NCI-H460 (cell line): ENCODE measurements around the gene PIEZO1. TPM values are rescaled to one million over a fixed set of nuclear protein-coding genes. Genes with fewer than 3 reads are reported as not detected.

ENCODE experiments used
- DNase-seq: peaks from one replicate; pipeline ENCODE4 v3.0.0-alpha.2; 2016; ENCODE audit warnings: low read depth; ENCODE audit errors: extremely low read depth
- total RNA-seq: library from RNA; depleted of rRNA; stranded (reverse); fragments of >200 nt; shearing (Covaris generic); gene quantifications from 2 replicates; pipeline ENCODE4 v1.2.3, GENCODE V29; 2014

PIEZO1 gene
- total RNA-seq, 1 experiment from 2014 or later = 81.4 TPM

DNA sequence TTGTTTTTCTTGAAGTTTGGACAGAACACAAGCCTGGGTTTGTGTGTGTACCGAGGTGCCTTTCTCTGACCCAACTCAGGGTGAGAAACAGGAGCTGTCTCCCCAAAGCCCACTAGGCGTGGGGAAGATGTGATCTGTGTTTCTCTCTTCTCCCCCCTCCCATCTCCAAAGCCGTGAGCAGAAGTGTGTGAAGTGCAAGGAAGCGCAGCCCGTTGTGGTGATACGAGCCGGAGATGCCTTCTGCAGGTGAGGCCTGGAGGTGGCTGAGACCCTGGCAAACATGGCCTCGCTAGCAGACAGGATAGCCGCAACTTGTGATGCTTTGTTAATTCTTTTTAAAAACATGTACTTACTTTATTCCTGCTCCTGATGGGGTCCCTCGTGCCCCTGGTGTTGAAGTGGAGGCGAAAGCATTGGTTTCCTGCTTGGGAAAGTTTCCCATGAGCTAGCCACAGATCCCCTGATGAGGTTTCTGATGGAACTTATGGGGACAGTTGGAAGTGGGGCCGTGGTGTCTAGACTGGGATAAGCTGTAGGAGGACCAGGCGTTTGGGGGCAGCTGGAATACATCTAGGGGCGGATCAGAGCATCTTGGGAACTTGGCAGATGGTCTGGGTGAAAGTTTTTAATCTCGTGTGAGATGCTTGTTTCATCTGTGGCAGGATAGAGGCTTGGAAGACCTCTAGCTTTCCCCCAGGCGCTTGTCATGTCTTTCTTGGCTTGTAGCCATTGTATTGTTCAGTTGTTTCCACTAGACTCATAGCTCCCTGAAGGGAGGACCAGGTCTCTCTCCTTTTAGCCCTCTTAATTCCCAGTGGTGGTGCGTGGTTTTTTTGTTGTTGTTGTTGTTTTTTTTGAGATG, 77.8 kb downstream of the PIEZO1 start:
- no peak for DNase-seq

DNA sequence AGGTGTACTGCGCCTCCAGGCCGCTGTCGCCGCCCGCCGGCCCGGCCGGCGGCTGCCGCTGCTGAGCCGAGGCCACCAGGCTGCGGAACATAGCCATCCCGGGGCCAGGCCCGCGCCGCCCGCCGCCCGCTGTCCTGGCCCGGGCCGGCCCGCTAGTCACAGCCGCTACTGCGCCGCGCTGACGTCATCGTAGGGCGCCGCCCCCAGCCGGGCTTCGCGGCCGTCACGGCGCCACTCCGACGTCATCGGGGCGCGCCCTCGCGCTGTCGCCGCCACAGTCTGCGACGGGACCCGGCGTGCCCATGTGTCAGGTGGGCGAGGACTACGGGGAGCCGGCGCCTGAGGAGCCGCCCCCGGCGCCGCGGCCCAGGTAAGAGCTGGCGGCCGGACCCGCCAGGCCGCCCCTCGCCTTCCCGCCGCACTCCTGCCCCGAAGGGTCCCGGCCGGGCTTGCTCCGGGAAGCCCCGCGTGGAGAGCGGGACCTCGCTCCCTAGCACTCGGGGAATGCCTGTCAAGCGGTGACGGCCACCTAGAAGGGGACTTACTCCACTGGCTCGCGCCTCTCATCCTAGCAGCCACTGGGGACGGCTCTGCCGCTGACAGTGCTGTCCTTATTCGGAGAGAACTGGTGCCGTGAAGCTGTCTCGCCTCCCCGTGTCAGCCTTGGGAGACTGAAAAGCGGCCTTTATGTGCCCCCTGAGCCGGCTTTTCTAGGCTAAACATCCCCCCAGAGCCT, 78.6 kb downstream of the PIEZO1 start, which contains the start of the genes CTU2 and RNF166:
Gene CTU2 (plus strand): TSS at position 275 of the 736 bp plus-strand sequence. CDS start 28 bp downstream, at position 303.
Gene RNF166 (minus strand): TSS at position 180 of the 736 bp plus-strand sequence. CDS start 83 bp downstream, at position 97.
- DNase-seq = peak; percentile 73

DNA sequence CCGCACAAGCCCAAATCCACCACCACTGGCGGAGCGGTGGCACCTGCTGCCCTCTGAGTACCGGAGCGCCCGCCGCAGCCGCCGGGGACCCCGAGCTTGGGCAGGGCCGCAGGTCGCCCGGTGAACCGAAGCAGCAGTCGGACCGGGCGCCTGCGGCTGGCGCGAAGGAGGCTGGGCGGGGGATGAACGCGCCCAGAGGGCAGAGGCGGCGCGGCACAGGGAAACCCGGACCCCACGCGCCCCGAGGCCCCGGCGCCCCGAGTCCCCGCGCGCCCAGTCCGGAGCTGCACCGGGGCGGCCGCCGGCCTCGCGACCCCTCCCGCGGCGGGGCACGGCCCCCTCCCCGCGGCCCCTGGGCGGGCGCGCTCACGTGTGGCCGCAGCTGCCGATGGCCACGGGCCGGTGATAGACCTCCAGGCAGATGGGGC, 79.2 kb downstream of the PIEZO1 start:
- no peak for DNase-seq

DNA sequence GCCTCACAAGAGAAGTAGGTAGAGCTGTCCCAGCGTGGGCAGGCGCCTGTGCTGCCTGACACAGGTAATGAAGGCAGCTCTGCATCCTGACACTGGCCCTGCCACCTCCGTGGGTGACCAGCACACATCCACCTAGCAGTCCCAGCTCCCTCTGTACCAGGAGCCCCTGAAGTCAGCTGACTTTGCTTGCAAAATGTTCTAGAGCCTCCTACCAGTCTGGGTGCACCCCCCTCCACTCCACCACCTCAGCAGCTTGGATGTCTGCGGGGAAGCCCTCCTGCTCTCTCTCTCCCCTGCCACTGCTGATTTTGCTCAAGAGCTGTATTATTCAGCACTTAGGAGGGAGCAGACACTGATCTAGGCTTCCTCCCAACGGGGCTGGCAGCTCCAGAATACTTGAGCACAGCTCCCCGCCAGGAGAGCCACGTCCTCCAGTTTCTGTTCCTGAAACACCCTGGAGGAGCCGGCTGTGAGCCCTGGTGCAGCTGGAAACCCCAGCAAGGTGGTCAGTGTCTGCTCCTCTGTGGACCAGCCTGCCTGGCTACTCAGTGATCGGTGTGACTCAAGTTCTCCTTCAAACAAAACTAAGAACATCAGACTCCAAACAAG, 79.8 kb downstream of the PIEZO1 start:
- no peak for DNase-seq

DNA sequence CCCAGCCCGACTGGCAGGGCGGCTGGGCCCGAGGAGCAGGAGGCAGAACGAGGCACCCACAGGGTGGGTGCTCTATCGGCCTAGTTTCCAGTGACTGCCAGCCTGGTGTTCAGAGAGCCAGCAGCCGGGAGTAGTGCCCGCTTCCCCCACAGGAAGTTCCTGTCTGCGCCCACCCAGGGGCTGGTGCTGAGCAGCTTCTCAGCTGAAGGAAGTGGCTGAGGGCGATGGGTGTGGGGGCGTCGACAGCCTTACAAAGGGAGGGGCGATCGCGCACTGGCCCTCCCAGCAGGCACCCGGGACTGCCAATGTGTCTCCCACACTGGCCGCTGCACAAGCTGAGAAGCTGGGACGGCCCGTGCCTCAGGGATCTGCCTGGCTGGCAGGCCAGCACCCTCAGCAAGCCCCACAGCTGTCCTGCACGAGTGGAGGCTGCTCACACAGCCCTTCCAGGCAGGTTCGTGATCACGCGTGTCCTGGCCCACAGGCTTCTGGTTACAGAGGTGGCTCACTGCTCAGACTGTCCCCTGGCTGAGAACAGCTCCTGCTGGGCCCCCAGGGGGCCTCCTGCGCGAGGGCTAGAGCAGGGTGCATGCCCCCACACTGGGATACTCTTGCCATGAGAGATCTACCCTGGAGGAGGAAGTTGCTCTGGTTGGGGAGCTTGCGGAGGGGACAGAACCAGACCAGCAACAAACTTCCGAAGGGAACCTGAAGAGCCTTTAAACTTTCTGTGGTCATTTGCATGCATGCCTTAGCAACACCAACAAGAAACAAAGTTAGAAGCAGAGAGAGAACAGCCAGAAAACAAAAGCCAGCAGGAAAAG, 81.3 kb downstream of the PIEZO1 start:
- no peak for DNase-seq

DNA sequence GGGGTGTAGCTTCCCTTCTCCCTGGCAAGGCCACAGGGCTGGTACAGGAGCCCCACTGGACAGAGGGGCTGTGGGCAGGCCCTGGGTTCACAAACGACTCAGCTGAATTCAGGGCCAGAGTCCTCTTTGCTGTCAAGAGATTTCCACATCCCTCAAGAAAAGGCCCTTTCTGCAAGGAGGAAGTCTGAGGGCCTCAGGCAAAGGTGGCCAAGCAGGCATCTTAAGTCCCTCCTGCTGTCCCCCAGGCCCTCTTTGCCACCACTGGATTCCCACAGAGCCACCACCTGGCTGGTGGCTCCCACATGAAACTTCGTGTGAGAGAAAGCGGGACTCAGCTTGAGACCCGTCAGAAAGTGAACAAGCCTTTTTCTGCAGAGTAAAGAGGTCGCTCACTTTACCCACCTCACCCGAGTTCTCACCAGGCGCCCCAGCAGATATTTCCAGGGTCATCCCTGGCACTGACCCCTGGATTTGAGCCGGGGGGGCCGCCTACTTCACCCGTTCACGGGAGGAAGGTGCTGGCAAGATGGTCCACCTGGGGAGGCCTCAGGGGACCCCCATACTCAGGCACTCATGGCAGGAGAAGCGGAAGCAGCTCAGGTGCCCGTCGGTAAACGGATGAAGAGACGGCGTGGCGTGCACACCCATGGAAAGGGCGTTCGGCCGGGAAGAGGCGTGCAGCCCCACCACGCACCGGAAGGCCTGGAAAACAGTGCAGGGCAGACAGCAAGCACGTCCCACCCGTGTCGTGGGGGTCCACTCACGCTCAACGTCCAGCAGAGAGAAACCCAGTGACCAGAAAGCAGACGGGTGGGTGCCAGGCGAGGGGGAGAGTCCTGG, 82.4 kb downstream of the PIEZO1 start:
- DNase-seq = no peak

DNA sequence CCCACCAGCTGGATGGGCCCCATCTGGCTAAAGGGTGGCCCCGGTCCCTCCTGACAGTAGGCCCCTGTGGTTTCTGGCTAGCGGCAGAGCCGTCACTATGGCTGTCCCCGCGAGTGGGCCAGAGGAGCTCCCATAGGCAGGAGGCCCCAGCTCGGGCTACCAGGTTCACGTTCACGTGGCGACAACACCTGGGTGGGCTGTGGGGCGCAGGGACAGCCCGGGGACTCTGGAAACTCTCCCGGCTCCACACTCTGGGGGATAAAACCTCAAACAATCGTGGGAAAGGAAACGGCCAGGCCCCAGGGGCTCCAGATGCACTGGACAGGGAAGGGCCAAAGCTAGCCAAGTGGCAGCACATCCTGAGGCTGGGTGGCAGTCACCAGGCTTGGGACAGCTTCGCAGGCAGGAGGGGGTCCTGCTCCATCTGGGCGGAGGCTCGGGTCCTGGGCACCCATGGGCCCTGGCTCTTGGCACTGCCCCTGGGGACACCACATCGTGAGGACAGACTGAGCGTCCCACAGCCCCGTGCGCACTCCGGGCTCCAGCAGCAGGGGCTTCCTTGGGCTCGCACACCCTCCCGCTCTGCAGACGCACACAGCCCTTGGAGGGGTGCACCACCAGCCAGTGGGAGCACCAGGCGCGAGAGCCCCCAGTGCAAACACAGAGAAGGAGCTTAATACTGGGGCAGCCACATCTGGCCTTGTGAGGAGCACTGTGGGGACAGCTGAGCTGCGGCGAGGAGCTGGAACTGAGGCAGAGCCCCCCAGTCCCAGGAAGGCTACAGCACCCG, 83.2 kb downstream of the PIEZO1 start:
- no peak for DNase-seq

DNA sequence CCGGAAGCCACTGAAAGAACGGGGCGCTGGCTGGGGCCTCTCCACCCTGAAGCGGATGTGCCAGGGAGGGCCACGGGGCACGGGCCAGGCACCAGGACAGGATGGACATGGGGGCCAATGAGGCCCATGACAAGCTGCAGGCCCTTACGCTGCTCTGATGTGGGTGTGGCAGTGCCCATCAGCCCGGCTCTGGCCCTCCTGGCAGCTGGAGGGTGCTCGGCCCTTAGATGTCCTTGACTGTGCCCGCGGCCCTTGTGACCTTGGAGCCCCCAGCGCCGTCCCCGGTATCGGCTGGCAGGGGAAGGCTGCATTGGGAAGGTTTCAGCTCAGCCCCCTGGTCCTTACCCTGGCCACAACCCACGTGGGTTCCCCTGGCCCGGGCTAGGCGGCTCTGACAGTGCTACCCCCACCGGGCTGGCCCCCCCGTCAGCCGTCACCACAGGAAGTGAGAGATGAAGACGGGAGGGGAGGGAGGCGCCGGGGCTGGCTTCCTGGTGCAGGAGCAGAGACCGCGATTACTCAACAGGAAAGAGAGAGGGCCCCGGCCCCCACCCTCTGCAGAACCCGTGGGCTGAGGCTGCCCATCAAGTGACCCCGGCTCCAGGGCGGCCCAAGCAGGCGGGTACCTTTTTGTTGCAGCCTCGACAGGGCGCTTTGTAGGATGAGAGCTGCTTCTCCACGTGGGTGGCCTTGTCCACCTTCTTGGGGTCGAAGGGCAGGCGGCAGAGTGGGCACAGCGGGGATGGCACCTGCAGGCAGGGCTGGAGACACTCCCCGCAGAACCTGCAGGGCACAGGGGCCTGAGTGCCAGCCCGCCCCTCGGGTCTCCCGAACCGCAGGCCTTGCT, 84.2 kb downstream of the PIEZO1 start:
- no peak for DNase-seq

DNA sequence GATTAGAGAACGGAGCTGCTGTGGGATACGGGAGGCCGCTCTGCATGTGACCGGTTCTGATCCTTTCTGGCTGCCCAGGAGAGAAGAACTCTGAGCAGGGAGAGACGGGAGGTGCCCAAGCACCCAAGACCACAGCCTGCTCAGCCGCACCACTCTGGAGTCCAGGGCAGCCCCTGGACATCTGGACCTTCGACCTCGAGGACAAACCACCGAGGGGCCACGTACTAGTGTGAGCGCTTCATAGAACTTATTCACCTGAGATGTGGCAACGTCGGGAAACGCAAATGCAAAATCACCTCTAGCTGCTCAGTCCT, 84.7 kb downstream of the PIEZO1 start:
- DNase-seq = no peak

DNA sequence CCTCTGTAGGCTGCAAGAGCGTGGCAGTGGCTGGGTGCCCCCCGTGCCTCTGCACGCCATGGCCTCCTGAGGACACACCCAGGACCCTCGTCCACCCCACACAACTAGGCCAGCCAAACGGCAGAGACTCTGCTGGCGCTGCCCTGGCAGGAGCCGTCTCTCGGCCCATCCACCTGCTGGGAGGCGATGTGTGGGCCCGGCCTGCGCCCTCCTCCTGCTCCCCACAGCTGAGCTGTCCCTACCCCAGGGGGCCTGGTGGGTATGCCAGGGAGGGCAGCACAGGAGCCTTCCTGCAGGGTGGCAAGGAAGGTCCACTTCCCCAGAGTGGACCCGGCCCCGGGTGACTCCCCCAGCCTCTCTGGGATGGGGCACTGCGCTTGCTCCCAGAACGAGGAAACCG, 85.8 kb downstream of the PIEZO1 start:
- DNase-seq = no peak

DNA sequence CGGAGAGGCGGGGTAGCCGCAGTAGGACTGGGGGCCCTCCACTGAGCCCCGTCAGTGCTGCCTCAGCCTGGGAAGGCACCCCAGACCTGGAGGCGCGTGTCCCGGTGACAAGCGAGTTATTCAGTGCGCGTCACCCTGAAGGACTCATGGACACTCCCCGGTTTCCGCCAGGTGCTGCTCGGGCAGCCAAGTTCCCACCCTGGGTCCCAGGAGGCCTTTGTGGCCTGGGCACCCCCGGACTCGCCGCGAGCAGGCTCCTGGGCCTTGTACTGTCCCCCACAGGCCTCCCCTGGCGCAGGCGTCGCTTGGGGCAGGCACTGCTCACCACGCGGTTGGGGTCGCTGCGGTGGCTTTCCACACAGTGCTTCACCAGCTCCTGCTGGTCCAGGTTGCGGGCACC, 86.4 kb downstream of the PIEZO1 start:
- DNase-seq = no peak

DNA sequence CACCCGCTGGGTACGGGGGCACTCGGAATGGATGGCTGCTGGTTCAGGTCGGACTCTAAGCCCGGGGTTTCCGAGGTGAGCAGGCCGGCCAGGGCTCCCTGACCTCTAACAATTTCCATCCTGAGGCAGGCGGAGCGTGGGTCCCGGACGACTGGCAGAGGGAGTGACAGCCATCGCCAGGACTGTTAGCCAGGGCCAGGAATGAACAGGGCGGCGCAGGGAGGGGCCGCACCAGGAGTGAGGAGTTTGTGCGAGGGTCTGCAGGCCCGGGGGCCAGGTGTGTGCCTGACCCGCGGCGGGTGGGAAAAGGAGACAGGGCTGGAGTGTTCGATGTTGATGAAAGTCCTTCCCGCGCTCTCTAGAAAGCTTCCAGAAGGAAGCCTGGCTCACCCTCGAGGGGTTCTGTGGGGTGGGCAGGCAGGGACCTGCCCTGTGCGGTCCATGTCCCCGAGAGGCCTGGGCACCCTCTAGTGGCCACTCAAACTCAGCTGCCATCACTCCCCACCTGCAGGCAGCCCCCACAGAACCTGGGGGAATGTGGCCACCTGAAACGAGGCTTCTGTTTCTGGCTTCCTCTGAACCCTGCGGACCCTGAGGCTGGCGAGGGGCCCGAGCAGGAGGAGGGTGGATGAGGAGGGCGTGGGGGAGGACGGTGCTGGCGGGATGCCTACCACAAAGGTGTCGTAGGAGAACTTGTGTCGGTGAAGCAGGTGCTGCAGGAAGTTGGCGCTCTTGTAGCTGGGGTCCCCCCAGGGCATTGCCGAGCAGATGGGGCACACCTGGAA, 87.0 kb downstream of the PIEZO1 start:
- DNase-seq = no peak

DNA sequence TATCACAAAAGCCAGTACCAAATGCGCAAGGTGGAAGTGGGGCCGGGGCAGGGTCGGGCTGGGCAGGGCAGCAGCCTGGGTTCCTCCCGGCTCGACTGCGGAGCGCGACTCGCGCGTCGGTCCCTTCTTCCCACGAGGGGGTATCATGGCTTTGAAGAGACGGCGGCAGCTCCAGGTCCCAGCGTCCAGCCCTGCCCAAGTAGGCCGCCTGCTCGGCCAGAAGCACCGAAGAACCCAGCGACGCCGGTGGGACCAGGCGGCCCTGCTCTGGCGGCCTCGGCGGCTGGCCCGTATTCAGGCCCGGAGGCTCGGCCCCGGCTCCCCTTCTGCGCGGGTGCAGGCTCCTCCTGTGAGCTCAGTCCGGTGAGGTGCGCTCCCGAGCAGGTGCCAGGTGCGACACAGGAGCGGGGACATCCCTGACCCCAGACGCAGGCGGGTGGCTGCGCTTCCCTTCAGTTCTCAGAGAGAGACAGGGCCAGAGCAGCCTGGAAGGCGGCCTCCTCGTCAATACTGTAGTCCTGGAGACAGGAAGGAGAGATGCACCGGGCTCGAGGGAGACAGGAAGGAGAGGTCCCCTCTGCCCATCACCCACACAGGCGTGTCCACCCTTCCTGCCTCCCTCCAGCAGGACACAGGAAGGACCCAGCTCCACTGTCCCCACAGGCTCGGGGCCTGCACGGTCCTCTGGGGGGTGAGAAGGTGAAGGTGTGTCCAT, 87.7 kb downstream of the PIEZO1 start:
- DNase-seq = no peak

DNA sequence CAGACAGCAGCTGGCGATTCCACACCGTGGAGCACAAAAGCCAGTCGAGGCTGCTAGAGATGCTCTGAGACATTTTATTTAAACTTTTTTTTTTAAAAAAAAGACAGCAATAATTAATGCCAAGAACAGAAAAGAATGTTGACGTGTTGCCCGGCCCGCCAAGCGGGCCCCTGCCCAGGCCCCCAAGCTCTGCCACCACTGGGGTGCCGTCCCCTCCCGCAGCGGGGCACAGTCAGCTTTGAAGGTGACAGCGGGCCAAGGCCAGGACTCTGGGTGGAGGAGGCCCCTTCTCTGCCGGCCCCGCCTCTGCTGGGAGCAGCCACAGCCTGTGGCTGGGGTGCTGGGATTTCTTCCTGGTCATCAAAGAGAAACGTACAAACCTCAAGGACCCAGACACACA, 88.6 kb downstream of the PIEZO1 start:
- no peak for DNase-seq

DNA sequence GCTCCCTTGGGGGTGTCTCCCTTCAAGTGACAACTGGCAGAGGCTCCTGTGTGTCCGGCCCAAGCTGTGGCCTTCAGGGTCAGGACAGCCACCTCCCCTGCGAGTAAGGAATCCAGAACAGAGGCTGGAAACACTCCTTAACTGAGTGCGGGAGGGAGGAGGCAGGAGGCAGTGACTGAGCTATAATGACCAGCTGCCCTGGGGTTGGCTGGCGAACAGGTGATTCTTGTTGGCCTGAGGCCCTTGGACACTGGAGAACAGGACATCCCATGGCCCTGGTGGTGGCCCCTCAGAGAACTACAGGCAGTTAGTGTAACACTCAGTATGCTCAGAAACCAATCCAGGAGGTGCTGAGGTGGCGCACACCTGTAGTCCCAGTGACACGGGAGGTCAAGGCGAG, 89.3 kb downstream of the PIEZO1 start:
- DNase-seq = no peak

DNA sequence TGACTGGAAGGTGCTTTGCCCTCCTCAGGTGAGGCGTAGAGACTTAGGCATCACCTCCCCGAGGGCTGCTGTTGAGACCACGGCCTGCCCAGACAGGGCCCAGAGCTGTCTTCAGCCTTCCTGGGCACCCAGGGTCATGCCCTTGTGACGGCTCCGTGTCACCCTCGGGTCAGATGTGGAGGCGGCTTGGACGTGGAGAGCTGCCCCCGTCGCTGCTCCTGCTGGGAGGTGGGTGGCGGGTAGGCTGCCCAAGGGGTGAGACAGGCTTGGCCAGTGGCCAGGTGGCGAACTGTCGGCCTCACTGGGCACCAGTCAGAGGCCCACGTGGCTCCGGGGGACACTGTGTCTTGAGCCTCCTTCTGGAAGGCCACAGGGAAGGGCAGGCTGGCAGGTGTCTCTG, 89.8 kb downstream of the PIEZO1 start:
- no peak for DNase-seq
